Endothelial cell of umbilical vein (primary cell): ENCODE data around the gene SLCO2B1. TPM values are rescaled to one million over a fixed set of nuclear protein-coding genes. Genes with fewer than 3 reads are reported as not detected.
A peak's percentile ranks its signal among the peaks of the same experiment; 100 is the strongest.

Source experiments
- BruUV-seq: library from RNA; stranded (reverse); fragments of 400-500 nt; replicated peaks from 2 replicates; lab custom pipeline; 2021; lab: Mats Ljungman, UMichigan
- CTCF ChIA-PET: fragments of 300-600, 350-600 bp; sonication (Branson Sonifier 250); formaldehyde crosslinking; loops from one replicate; lab custom pipeline; 2021; ENCODE audit warnings: antibody characterized with exemption, inconsistent platforms; lab: Charles Lee
- POLR2A ChIA-PET: fragments of 300-600, 350-600 bp; sonication (Branson Sonifier 250); formaldehyde crosslinking; loops from one replicate; lab custom pipeline; 2021; ENCODE audit warnings: antibody characterized with exemption, inconsistent platforms; lab: Charles Lee
- DNase-seq: peaks from one replicate; pipeline ENCODE4 v3.0.0-alpha.2; 2011; ENCODE audit warnings: low read depth, low spot score
- FAIRE-seq: peaks from 2 replicates; lab custom pipeline; 2011; peaks lifted over from hg19 to GRCh38; lab: Jason Lieb, UNC
- H2AFZ ChIP-seq: 2 replicates; pipeline ENCODE4 v1.6.0; 2012; ENCODE audit warnings: low read depth, low read length, control low read depth, inconsistent platforms
- H3K27ac ChIP-seq: 2 replicates; pipeline ENCODE4 v1.5.1; 2011; ENCODE audit warnings: low read depth, mild to moderate bottlenecking, control low read depth, low read length, moderate library complexity; ENCODE audit not compliant: insufficient read depth
- H3K27me3 ChIP-seq, 2 experiments: 2 replicates each; pipeline versions ENCODE4 v1.6.0 to v1.6.1; 2011; ENCODE audit warnings: low read length in 2 of 2, mixed read lengths in 1 of 2; ENCODE audit not compliant: control insufficient read depth in 2 of 2, insufficient read depth in 2 of 2
- H3K36me3 ChIP-seq, 2 experiments: 2 replicates in 1 of 2; 3 replicates in 1 of 2; pipeline ENCODE4 v1.5.1; 2011; ENCODE audit warnings: low read length in 2 of 2, mild to moderate bottlenecking in 1 of 2, moderate library complexity in 1 of 2; ENCODE audit not compliant: control insufficient read depth in 2 of 2, insufficient read depth in 2 of 2; ENCODE audit errors: extremely low read depth in 1 of 2
- H3K4me1 ChIP-seq: 3 replicates; pipeline ENCODE4 v1.5.1; 2011; ENCODE audit warnings: mild to moderate bottlenecking, low read length; ENCODE audit not compliant: control insufficient read depth, insufficient read depth; ENCODE audit errors: extremely low read depth
- H3K4me2 ChIP-seq: 2 replicates; pipeline ENCODE4 v1.6.1; 2011; ENCODE audit warnings: low read length, control low read depth, mixed read lengths; ENCODE audit not compliant: insufficient read depth
- H3K4me3 ChIP-seq, 3 experiments: fragments of 200-600 bp in 1 of 3; sonication (generic), shearing (Covaris generic) in 1 of 3; replicated peaks in 1 of 3; 2 replicates each; pipeline ENCODE4 v1.5.1; 2011 to 2016; ENCODE audit warnings: control low read depth in 3 of 3, low read length in 3 of 3, mild to moderate bottlenecking in 2 of 3, inconsistent platforms in 1 of 3, low read depth in 1 of 3, moderate library complexity in 1 of 3; ENCODE audit not compliant: insufficient read depth in 1 of 3
- H3K79me2 ChIP-seq: 2 replicates; pipeline ENCODE4 v1.6.0; 2012; ENCODE audit warnings: low read length, inconsistent platforms; ENCODE audit not compliant: control insufficient read depth, insufficient read depth
- H3K9ac ChIP-seq: replicated peaks from 2 replicates; pipeline ENCODE3; 2011; ENCODE audit warnings: low read length, control low read depth; ENCODE audit not compliant: insufficient read depth; ENCODE audit errors: extremely low read depth
- H3K9me1 ChIP-seq: replicated peaks from 3 replicates; pipeline ENCODE4 v1.6.0; 2011; ENCODE audit warnings: mild to moderate bottlenecking, low read length; ENCODE audit not compliant: control insufficient read depth, insufficient read depth; ENCODE audit errors: extremely low read depth
- H3K9me3 ChIP-seq: replicated peaks from 2 replicates; pipeline ENCODE4 v1.5.1; 2012; ENCODE audit warnings: low read length, inconsistent platforms; ENCODE audit not compliant: control insufficient read depth, insufficient read depth
- H4K20me1 ChIP-seq: replicated peaks from 2 replicates; pipeline ENCODE3; 2011; ENCODE audit warnings: mild to moderate bottlenecking, low read length; ENCODE audit not compliant: control insufficient read depth, insufficient read depth; ENCODE audit errors: extremely low read depth
- GATA2 ChIP-seq: IDR thresholded peaks from 2 replicates; pipeline ENCODE4 v1.7.0; 2011; ENCODE audit warnings: low read depth, mild to moderate bottlenecking, moderate library complexity, mixed read lengths, low read length; ENCODE audit not compliant: insufficient read length, insufficient read depth
- JUN ChIP-seq: IDR thresholded peaks from 2 replicates; pipeline ENCODE4 v1.6.1; 2011; ENCODE audit warnings: borderline replicate concordance, low read depth; ENCODE audit not compliant: insufficient read length, insufficient read depth
- MAX ChIP-seq: IDR thresholded peaks from 2 replicates; pipeline ENCODE4 v1.6.1; 2011; ENCODE audit not compliant: insufficient read depth, insufficient read length
- POLR2A ChIP-seq: IDR thresholded peaks from 2 replicates; pipeline ENCODE4 v1.6.1; 2012; ENCODE audit warnings: low read depth, mild to moderate bottlenecking, control low read depth, low read length
- POLR2AphosphoS5 ChIP-seq: IDR thresholded peaks from 2 replicates; pipeline ENCODE4 v1.6.1; 2012; ENCODE audit warnings: low read depth, mild to moderate bottlenecking, control low read depth, low read length, moderate library complexity; ENCODE audit not compliant: insufficient read depth
- dilution Hi-C: fragments of 300-500 bp; cut with MboI; formaldehyde crosslinking; loops from one replicate; pipeline ENCODE4 v1.15.0; 2019; ENCODE audit warnings: low sequenced_read_pairs; ENCODE audit not compliant: extremely low pct_ligation_motif_present
- intact Hi-C: fragments of 100-400 bp; cut with micrococcal nuclease; formaldehyde crosslinking; loops from one replicate; pipeline ENCODE4 v1.10.0; 2022
- polyA plus RNA-seq, 4 experiments: library from polyadenylated mRNA; depleted of rRNA in 3 of 4; stranded (reverse) in 3 of 4; unstranded in 1 of 4; fragments of >200 nt; gene quantifications; 2 replicates each; pipeline versions ENCODE4 v1.2.1 to v1.2.3, GENCODE V29; 2011 to 2012; ENCODE audit warnings: missing spikeins in 1 of 4
- total RNA-seq: library from RNA; stranded (reverse); gene quantifications from 2 replicates; pipeline ENCODE4 v1.2.3, GENCODE V29; 2021

The SLCO2B1 gene
- total and polyA plus RNA-seq, 2 donors (not counting 3 experiments of a cell fraction or from before 2014, with no cell fraction given) = 0.04 TPM; not detected in 1

GRCh38 chr11:75241906-75242644, 91.2 kb downstream of the SLCO2B1 start:
- Histone ChIP-seq H3K79me2 (no peaks in the 10 kb centered on the region), H3K4me2 (peak overlapping the region; percentile 40), H3K9ac (no peak overlapping the region), H3K9me3 (no peaks in the 10 kb centered on the region), H3K27me3 (peaks cover 50 to 51% of the 10 kb centered on the region in 2 experiments), H2AFZ (peak overlapping the region; percentile 91), H3K27ac (no peak overlapping the region), H3K4me1 (peaks cover 7% of the 10 kb centered on the region), H3K36me3 (no peaks in the 10 kb centered on the region), H4K20me1 (no peaks in the 10 kb centered on the region), H3K4me3 (peak overlapping the region in 1 of 3 experiments; percentile 31), H3K9me1 (no peaks in the 10 kb centered on the region)
- dilution Hi-C loops = no loop called here
- DNase-seq (no peak), FAIRE-seq (no peak)
- intact Hi-C loops = loop anchor here (1.0 to 2.0 kb wide), 3 partner anchors 27 to 313 kb away; no protein-coding TSS in a partner anchor
- POLR2A ChIA-PET = no interaction called here
- BruUV-seq = no TSS peak
- CTCF ChIA-PET = interaction anchor here (0.6 to 9.6 kb wide), 28 partner anchors 9 to 1307 kb away, joined by 3 to 240 read pairs (median 8); no protein-coding TSS in a partner anchor
- TF ChIP-seq POLR2AphosphoS5 (no peak), JUN (no peak), GATA2 (no peak), POLR2A (no peak), MAX (no peak)
